BJ (cell line): ENCODE results near the gene ADARB2. TPM values are rescaled to one million over a fixed set of nuclear protein-coding genes. Genes with fewer than 3 reads are reported as not detected.

Experiments used
- CTCF ChIA-PET: fragments of 350-600 bp; formaldehyde crosslinking; extraction: SDS; loops from one replicate; lab custom pipeline; 2021; ENCODE audit warnings: antibody characterized with exemption, inconsistent platforms; lab: Yijun Ruan, JAX
- POLR2A ChIA-PET: fragments of 300-600 bp; sonication (Branson Sonifier 250); formaldehyde crosslinking; extraction: SDS; loops from one replicate; lab custom pipeline; 2021; ENCODE audit warnings: antibody characterized with exemption; lab: Charles Lee
- DNase-seq: peaks from one replicate; pipeline ENCODE4 v3.0.0-alpha.2; 2011; ENCODE audit warnings: low read depth
- H3K27me3 ChIP-seq: 2 replicates; pipeline ENCODE4 v1.6.0; 2011; ENCODE audit warnings: low read length; ENCODE audit not compliant: control insufficient read depth, insufficient read depth
- H3K36me3 ChIP-seq: 2 replicates; pipeline ENCODE4 v1.5.1; 2011; ENCODE audit warnings: low read length; ENCODE audit not compliant: control insufficient read depth, insufficient read depth
- H3K4me3 ChIP-seq: 2 replicates; pipeline ENCODE4 v1.5.1; 2011; ENCODE audit warnings: low read depth, mild to moderate bottlenecking, control low read depth, low read length
- CTCF ChIP-seq: IDR thresholded peaks from 2 replicates; pipeline ENCODE4 v1.5.1; 2011; ENCODE audit warnings: low read depth, mild to moderate bottlenecking, control low read depth, inconsistent platforms, low read length, moderate library complexity; ENCODE audit not compliant: insufficient read depth
- polyA plus RNA-seq: library from polyadenylated mRNA; depleted of rRNA; stranded (reverse); fragments of >200 nt; gene quantifications from 2 replicates; pipeline ENCODE4 v1.2.3, GENCODE V29; 2011

The ADARB2 gene
- polyA plus RNA-seq, 1 experiment = not detected

GRCh38 chr10:1156921-1157614, 580.3 kb downstream of the ADARB2 start:
- no peak for TF ChIP-seq CTCF
- Histone ChIP-seq H3K27me3 (no peaks in the 10 kb centered on the region), H3K4me3 (no peak overlapping the region), H3K36me3 (no peaks in the 10 kb centered on the region)
- no peak for DNase-seq
- ChIA-PET POLR2A (no interaction called here), CTCF (no interaction called here)

GRCh38 chr10:1156616-1156886, 580.8 kb downstream of the ADARB2 start:
- H3K27me3 ChIP-seq = no peaks in the 10 kb centered on the region
- H3K36me3 ChIP-seq = no peaks in the 10 kb centered on the region
- POLR2A ChIA-PET = no interaction called here
- no peak for DNase-seq
- no peak overlapping the region for H3K4me3 ChIP-seq
- TF ChIP-seq CTCF = no peak
- CTCF ChIA-PET = no interaction called here

- Histone ChIP-seq H3K4me3 (no peak overlapping the region), H3K27me3 (no peaks in the 10 kb centered on the region), H3K36me3 (no peaks in the 10 kb centered on the region)
- ChIA-PET CTCF (no interaction called here), POLR2A (no interaction called here)
- DNase-seq = no peak
- TF ChIP-seq CTCF = no peak
Observed at GRCh38 chr10:1155791-1156615, 581.3 kb downstream of the ADARB2 start.

GRCh38 chr10:1154531-1155295, 582.6 kb downstream of the ADARB2 start:
- POLR2A ChIA-PET = no interaction called here
- Histone ChIP-seq H3K4me3 (no peak overlapping the region), H3K36me3 (no peaks in the 10 kb centered on the region), H3K27me3 (no peaks in the 10 kb centered on the region)
- TF ChIP-seq CTCF = no peak
- CTCF ChIA-PET = no interaction called here
- no peak for DNase-seq

- CTCF ChIA-PET = no interaction called here
Observed at GRCh38 chr10:1153805-1154351, 583.4 kb downstream of the ADARB2 start.

More at GRCh38 chr10:1153805-1154351, 583.4 kb downstream of the ADARB2 start:
- no peak for DNase-seq
- no peaks in the 10 kb centered on the region for H3K27me3 ChIP-seq
- H3K4me3 ChIP-seq = no peak overlapping the region
- no peak for TF ChIP-seq CTCF
- POLR2A ChIA-PET = no interaction called here
- no peaks in the 10 kb centered on the region for H3K36me3 ChIP-seq
